HG02938 (cell line): ENCODE data around the gene CARD10.

ENCODE experiments used
- ATAC-seq: cut with Tn5 transposase; IDR thresholded peaks from one replicate; pipeline ENCODE4 v1.9.1; 2021; ENCODE audit warnings: mild to moderate bottlenecking, moderate library complexity; ENCODE audit not compliant: unreplicated experiment

The CARD10 gene

DNA sequence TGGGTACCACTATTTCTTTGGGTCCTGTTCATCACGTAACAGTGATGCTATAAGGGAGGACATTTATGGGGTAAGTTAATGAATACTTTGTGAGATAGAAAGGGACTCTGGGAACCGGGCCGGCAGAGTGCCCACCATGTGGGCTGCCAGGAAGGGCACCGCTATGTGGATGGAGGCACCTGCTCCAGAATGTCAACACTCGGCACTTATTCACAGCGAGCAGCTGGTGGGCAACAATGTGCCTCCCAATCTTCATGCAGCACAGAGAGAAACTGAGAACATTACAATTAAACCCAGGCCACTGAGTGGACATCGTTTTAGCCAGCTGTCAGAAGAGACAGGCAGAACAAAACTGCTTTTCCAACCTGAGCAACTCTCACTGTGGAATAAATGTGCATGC lies 76.1 kb downstream of the CARD10 start:
- no peak for ATAC-seq

DNA sequence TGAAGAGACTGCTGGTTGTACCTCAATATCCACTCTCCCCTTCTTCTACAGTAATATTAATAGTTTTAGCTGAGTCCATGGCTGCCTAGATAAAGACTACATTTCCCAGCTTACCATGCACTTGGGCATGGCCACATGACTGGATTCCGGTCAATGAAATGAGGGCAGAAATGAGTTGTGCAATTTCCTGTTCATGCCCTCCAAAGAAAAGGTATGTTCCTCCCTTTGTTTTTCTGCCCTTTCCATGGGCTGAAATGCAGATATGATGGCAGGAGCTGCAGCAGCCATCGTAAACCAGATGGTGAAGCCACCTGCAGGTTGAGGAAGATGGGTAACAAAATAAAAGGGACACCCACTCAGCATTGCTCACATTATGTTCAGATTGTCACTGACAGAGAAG lies 76.7 kb downstream of the CARD10 start:
- no peak for ATAC-seq

DNA sequence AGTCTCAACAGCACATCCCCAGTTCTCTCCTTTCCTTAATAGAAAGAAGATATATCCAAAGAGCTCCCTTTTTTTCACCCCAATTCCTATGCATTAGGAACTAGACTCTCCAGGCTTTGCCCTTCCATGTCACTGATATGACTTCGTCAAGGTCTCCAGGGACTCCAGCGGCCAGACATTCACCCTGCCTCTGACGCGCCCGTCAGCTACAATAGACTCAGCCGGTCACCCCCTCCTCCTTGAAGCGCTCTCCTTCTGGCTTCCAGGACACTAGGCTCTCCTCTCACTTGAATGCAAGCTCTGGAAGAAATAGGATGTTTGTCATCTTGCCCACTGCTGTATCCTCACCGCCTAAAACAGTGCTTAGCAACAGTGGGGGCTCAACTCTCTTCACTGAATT lies 77.1 kb downstream of the CARD10 start:
- no peak for ATAC-seq

DNA sequence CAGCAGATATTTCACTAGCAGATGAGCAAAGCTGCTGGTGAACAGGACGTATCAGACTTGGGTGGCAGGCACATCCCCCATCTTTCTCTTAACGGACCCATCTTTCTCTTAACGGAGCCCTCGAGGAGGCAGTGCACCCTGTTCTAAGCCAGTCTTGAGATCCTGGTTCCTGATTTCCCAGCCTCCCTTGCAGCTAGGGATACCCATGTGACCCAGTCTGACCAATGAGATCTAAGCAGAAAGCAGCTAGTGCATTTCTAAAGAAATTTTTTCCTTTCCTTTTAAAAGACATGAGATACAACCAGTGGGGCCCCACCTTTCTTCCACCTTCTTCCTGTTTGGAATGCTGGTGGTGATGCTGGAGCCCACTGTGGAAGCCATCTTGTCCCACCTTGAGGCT lies 78.3 kb downstream of the CARD10 start:
- no peak for ATAC-seq
